Smooth muscle cell (in vitro differentiated cells): ENCODE results near the gene CD164L2. TPM values are rescaled to one million over a fixed set of nuclear protein-coding genes. Genes with fewer than 3 reads are reported as not detected.

Experiments used
- DNase-seq: peaks from one replicate; lab custom pipeline; 2025; ENCODE audit not compliant: unreplicated experiment; lab: John Stamatoyannopoulos, UW
- H2AFZ ChIP-seq: fragments of 200-600 bp; sonication (generic); 2 replicates; pipeline ENCODE4 v1.6.0; 2016; ENCODE audit warnings: antibody characterized with exemption, low read depth, mild to moderate bottlenecking
- H3F3A ChIP-seq: fragments of 200-600 bp; sonication (generic); 2 replicates; pipeline ENCODE4 v1.6.0; 2017; ENCODE audit warnings: antibody characterized with exemption, low read depth
- H3K27ac ChIP-seq: fragments of 200-600 bp; sonication (generic); 2 replicates; pipeline ENCODE4 v1.5.1; 2016; ENCODE audit warnings: low read depth, mild to moderate bottlenecking
- H3K27me3 ChIP-seq: fragments of 200-600 bp; sonication (generic); 2 replicates; pipeline ENCODE4 v1.6.1; 2016; ENCODE audit warnings: low read depth, mild to moderate bottlenecking
- H3K36me3 ChIP-seq: fragments of 200-600 bp; sonication (generic); 2 replicates; pipeline ENCODE4 v1.5.1; 2016; ENCODE audit warnings: low read depth
- H3K4me1 ChIP-seq: fragments of 200-600 bp; sonication (generic); 2 replicates; pipeline ENCODE4 v1.5.1; 2016; ENCODE audit warnings: low read depth
- H3K4me2 ChIP-seq: fragments of 200-600 bp; sonication (generic); 2 replicates; pipeline ENCODE4 v1.6.0; 2016; ENCODE audit warnings: mild to moderate bottlenecking
- H3K4me3 ChIP-seq: fragments of 200-600 bp; sonication (generic); 2 replicates; pipeline ENCODE4 v1.5.1; 2016; ENCODE audit warnings: mild to moderate bottlenecking
- H3K79me2 ChIP-seq: fragments of 200-600 bp; sonication (generic); 2 replicates; pipeline ENCODE4 v1.6.0; 2016; ENCODE audit warnings: low read depth, mild to moderate bottlenecking
- H3K9ac ChIP-seq: fragments of 200-600 bp; sonication (generic); 2 replicates; pipeline ENCODE4 v1.6.0; 2016; ENCODE audit warnings: low read depth
- H3K9me3 ChIP-seq: fragments of 200-600 bp; sonication (generic); replicated peaks from 2 replicates; pipeline ENCODE4 v1.5.1; 2016; ENCODE audit warnings: low read depth
- H4K20me1 ChIP-seq: fragments of 200-600 bp; sonication (generic); 2 replicates; pipeline ENCODE4 v1.6.0; 2016; ENCODE audit warnings: low read depth
- WGBS: methylation state at CpG from one replicate; pipeline ENCODE4 v1.1.7; 2016; ENCODE audit warnings: low lambda C conversion rate; 5-methylcytosine and 5-hydroxymethylcytosine counted together
- polyA plus RNA-seq: library from polyadenylated mRNA; unstranded; fragments of >200 nt; fragmentation: Nextera tagmentation; extraction: Ambion mirVana; gene quantifications from 2 replicates; pipeline ENCODE4 v1.2.1, GENCODE V29; 2016
- total RNA-seq: library from RNA; depleted of rRNA; stranded (reverse); fragments of >200 nt; gene quantifications from 2 replicates; pipeline ENCODE4 v1.2.3, GENCODE V29; 2014
- TF ChIP-seq, protein P1 (sequence below): fragments of 200-600 bp; sonication (generic); IDR thresholded peaks from 2 replicates; pipeline ENCODE4 v1.5.1; 2017; ENCODE audit warnings: borderline replicate concordance, mild to moderate bottlenecking, antibody characterized with exemption; ENCODE audit not compliant: insufficient read depth, poor library complexity, severe bottlenecking

Gene CD164L2
- total and polyA plus RNA-seq, 2 experiments from 2014 or later, result 0.31 to 0.45 TPM

GRCh38 chr1:27394282-27394658 lies 11.1 kb upstream of the CD164L2 start:
- no peak overlapping the region for H2AFZ ChIP-seq
- no peaks in the 10 kb centered on the region for H3K9me3 ChIP-seq
- peaks cover 4% of the 10 kb centered on the region for H3K4me1 ChIP-seq
- no peaks in the 10 kb centered on the region for H3K36me3 ChIP-seq
- no peaks in the 10 kb centered on the region for H3K27me3 ChIP-seq
- WGBS, result 97% methylated on average over 9 of the region's 9 CpGs
- no peaks in the 10 kb centered on the region for H3K79me2 ChIP-seq
- no peak for DNase-seq
- TF ChIP-seq, protein P1, sequence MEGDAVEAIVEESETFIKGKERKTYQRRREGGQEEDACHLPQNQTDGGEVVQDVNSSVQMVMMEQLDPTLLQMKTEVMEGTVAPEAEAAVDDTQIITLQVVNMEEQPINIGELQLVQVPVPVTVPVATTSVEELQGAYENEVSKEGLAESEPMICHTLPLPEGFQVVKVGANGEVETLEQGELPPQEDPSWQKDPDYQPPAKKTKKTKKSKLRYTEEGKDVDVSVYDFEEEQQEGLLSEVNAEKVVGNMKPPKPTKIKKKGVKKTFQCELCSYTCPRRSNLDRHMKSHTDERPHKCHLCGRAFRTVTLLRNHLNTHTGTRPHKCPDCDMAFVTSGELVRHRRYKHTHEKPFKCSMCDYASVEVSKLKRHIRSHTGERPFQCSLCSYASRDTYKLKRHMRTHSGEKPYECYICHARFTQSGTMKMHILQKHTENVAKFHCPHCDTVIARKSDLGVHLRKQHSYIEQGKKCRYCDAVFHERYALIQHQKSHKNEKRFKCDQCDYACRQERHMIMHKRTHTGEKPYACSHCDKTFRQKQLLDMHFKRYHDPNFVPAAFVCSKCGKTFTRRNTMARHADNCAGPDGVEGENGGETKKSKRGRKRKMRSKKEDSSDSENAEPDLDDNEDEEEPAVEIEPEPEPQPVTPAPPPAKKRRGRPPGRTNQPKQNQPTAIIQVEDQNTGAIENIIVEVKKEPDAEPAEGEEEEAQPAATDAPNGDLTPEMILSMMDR, result no peak
- no peak overlapping the region for H3K4me3 ChIP-seq
- H3K4me2 ChIP-seq, result no peak overlapping the region
- no peak overlapping the region for H3K9ac ChIP-seq
- H4K20me1 ChIP-seq, result no peaks in the 10 kb centered on the region
- H3K27ac ChIP-seq, result no peak overlapping the region
- peaks cover 5% of the 10 kb centered on the region for H3F3A ChIP-seq

GRCh38 chr1:27393641-27394281 lies 10.6 kb upstream of the CD164L2 start:
- no peak for DNase-seq
- H3K4me2 ChIP-seq, result no peak overlapping the region
- H3F3A ChIP-seq, result peaks cover 5% of the 10 kb centered on the region
- H3K4me3 ChIP-seq, result no peak overlapping the region
- H3K9ac ChIP-seq, result no peak overlapping the region
- TF ChIP-seq, protein P1, result no peak
- no peaks in the 10 kb centered on the region for H4K20me1 ChIP-seq
- 97% methylated on average over 18 of the region's 18 CpGs for WGBS
- H3K9me3 ChIP-seq, result no peaks in the 10 kb centered on the region
- no peaks in the 10 kb centered on the region for H3K79me2 ChIP-seq
- H3K27me3 ChIP-seq, result no peaks in the 10 kb centered on the region
- no peaks in the 10 kb centered on the region for H3K36me3 ChIP-seq
- H3K27ac ChIP-seq, result no peak overlapping the region
- no peak overlapping the region for H2AFZ ChIP-seq
- H3K4me1 ChIP-seq, result peaks cover 4% of the 10 kb centered on the region

DNA sequence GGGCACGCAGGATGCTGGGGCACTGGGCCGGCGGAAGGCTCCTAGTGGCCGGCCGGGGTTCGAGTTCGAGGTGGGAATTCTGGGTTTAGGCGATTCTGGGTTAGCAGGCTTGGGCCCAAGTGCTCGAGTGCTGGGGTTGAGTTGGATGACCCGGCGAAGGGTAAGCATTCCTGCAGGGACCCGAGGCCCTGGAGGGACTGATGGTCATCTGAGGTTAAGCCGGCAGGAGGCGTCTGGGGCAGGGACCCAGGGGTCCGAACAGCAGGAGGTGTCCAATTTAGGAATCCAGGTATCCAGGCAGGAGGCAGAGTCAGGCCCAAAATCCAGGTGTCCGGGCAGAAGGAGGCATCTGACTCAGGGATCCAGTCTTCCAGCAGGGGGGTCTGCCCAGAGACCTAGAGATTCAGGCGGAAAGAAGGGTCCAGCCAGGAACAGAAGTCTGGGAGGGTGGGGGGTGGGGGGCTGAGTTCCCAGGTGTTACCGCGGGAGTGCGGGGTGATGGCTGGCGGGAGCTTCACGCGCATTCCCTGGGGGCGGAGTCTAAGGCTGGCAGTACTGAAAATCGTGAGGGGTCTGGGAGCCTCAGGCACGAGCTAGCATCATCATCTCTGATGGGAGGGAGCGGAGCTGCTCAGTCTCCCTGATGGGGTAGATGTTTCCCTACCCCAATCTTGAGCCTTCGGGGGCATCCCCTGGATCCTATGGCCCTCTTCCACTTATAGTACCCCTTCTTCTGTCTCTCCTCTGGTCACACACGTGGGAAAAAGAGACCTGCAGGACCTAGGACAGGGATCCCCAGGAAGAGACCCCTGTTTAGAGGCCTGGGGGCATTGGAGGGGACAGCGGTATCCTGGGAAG lies 9.9 kb upstream of the CD164L2 start:
- H3K9ac ChIP-seq, result peak overlapping the region; percentile 94
- H3F3A ChIP-seq, result peaks cover 5% of the 10 kb centered on the region
- H3K79me2 ChIP-seq, result no peaks in the 10 kb centered on the region
- no peak overlapping the region for H3K27ac ChIP-seq
- 20% methylated on average over 30 of the region's 30 CpGs for WGBS
- peak overlapping the region; percentile 47 for H2AFZ ChIP-seq
- no peaks in the 10 kb centered on the region for H3K36me3 ChIP-seq
- H4K20me1 ChIP-seq, result no peaks in the 10 kb centered on the region
- no peaks in the 10 kb centered on the region for H3K9me3 ChIP-seq
- peak overlapping the region; percentile 76 for H3K4me3 ChIP-seq
- no peaks in the 10 kb centered on the region for H3K27me3 ChIP-seq
- DNase-seq, result no peak
- TF ChIP-seq, protein P1, result peak; percentile 33
- H3K4me1 ChIP-seq, result peaks cover 4% of the 10 kb centered on the region
- peak overlapping the region; percentile 97 for H3K4me2 ChIP-seq
